ENCODE results near the gene FCHO2.

GRCh38 chr5:73039082-73039481 is 83.2 kb downstream of the FCHO2 start:
- no peak for TF ChIP-seq JUND (IDR thresholded peaks at IDR 0.05; ENCODE audit: low read depth, low read length)
- no peak for TF ChIP-seq NR2C2 (IDR thresholded peaks at IDR 0.05; ENCODE audit: borderline replicate concordance, control insufficient read depth, insufficient read length, low read depth)
- no peak for TF ChIP-seq RFX5 (IDR thresholded peaks at IDR 0.05; ENCODE audit: low read depth, low read length)
- TF ChIP-seq SIN3A (IDR thresholded peaks at IDR 0.05; ENCODE audit: low read depth, low read length) = no peak
- no peak for TF ChIP-seq CTCF (IDR thresholded peaks at IDR 0.05 in 2 of 3, conservative IDR thresholded peaks at IDR 0.05 in 1 of 3; ENCODE audit: control insufficient read depth in 2 of 3, extremely low read depth in 1 of 3, insufficient read depth in 1 of 3, low read depth in 3 of 3, low read length in 3 of 3)
- no peak for TF ChIP-seq BRCA1 (IDR thresholded peaks at IDR 0.05; ENCODE audit: low read depth, low read length)
- TF ChIP-seq SMAD1 (IDR thresholded peaks at IDR 0.05; ENCODE audit: low read depth, partially characterized antibody) = no peak
- no peak for TF ChIP-seq SREBF1 (IDR thresholded peaks at IDR 0.05; ENCODE audit: low read length)
- TF ChIP-seq CEBPB (IDR thresholded peaks at IDR 0.05; ENCODE audit: borderline replicate concordance in 1 of 2, low read depth in 2 of 2, low read length in 2 of 2) = no peak
- TF ChIP-seq MYC (IDR thresholded peaks at IDR 0.05; ENCODE audit: insufficient read depth, insufficient read length, insufficient replicate concordance, low read length, severe bottlenecking) = no peak
- no peak for TF ChIP-seq FOS (IDR thresholded peaks at IDR 0.05; ENCODE audit: borderline replicate concordance, extremely low read depth, insufficient read length)

Data from GM12878 (cell line).